Breast epithelium (tissue), 4 donors: ENCODE data around the gene CEP164. TPM values are rescaled to one million over a fixed set of nuclear protein-coding genes. Genes with fewer than 3 reads are reported as not detected.

Experiments
- DNase-seq, 2 donors: peaks; one replicate each; pipeline ENCODE4 v3.0.0-alpha.2; 2019; ENCODE audit warnings: low spot score in 2 of 2
- H3K27ac ChIP-seq, 2 donors: fragments of 200-600 bp; sonication (generic) in 1 of 2; one replicate each; pipeline ENCODE4 v1.5.1; 2016 to 2019; ENCODE audit warnings: mild to moderate bottlenecking in 1 of 2
- H3K27me3 ChIP-seq, 2 donors: fragments of 200-600 bp; sonication (generic) in 1 of 2; one replicate each; pipeline versions ENCODE4 v1.5.1 to v1.6.0; 2017 to 2019; ENCODE audit warnings: control low read depth in 1 of 2, mild to moderate bottlenecking in 1 of 2
- H3K36me3 ChIP-seq: fragments of 200-600 bp; one replicate; pipeline ENCODE4 v1.5.1; 2019
- H3K4me1 ChIP-seq, 2 donors: fragments of 200-600 bp; sonication (generic); one replicate each; pipeline ENCODE4 v1.5.1; 2016 to 2019; ENCODE audit warnings: control low read depth in 1 of 2
- H3K4me3 ChIP-seq, 3 donors: fragments of 200-600 bp; sonication (generic); 1 replicate in 2 of 3; 2 replicates in 1 of 3; pipeline ENCODE4 v1.5.1; 2016 to 2019; ENCODE audit warnings: mild to moderate bottlenecking in 3 of 3, moderate library complexity in 2 of 3
- H3K9me3 ChIP-seq, 2 donors: fragments of 200-600 bp; sonication (generic) in 1 of 2; one replicate each; pipeline ENCODE4 v1.5.1; 2016 to 2019; ENCODE audit warnings: control low read depth in 1 of 2
- POLR2A ChIP-seq: fragments of 450-650 bp; IDR thresholded peaks from one replicate; pipeline ENCODE4 v1.6.1; 2016; ENCODE audit warnings: antibody characterized with exemption, mild to moderate bottlenecking, moderate library complexity
- POLR2AphosphoS5 ChIP-seq, 3 donors: sonication (generic); formaldehyde crosslinking; IDR thresholded peaks; one replicate each; pipeline ENCODE4 v1.6.1; 2017; ENCODE audit warnings: antibody characterized with exemption in 3 of 3
- intact Hi-C: fragments of 100-400 bp; cut with DNase I; formaldehyde crosslinking; loops from one replicate; pipeline ENCODE4 v1.15.1; 2023; ENCODE audit warnings: low total_unique reads
- total RNA-seq, 3 donors: library from RNA; depleted of rRNA; stranded (reverse); fragments of >200 nt; gene quantifications; one replicate each; pipeline ENCODE4 v1.1.0, GENCODE V29; 2016
- TF ChIP-seq, protein P1 (sequence below), 3 donors: fragments of 450-650 bp; IDR thresholded peaks; one replicate each; pipeline ENCODE4 v1.5.1; 2016 to 2017; ENCODE audit warnings: antibody characterized with exemption in 3 of 3, mild to moderate bottlenecking in 3 of 3, moderate library complexity in 3 of 3

Gene CEP164
- total RNA-seq, 3 donors from 2014 or later: 14.9 to 32.6 (median 20.3) TPM

DNA sequence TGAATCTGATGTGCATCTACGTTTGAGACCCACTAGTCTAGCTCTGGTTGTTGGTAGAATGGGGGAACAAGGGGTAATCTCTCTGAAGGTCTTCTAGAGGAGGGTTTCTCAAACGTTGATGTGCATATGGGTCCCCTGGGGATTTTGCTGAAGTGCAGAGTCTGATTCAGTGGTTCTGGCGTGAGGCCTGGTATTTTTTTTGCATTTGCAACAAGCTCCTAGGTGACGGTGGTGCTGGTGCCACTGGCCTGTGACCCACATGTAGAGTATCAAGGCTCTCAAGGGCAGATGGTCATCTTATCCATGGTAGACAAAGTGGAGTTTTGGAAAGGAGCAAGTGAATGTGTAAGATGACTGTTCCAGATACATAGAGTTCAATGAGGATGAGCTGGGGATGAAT lies 97.1 kb downstream of the CEP164 start:
- H3K4me1 ChIP-seq: no peaks in the 10 kb centered on the region
- DNase-seq: no peak
- TF ChIP-seq, protein P1, sequence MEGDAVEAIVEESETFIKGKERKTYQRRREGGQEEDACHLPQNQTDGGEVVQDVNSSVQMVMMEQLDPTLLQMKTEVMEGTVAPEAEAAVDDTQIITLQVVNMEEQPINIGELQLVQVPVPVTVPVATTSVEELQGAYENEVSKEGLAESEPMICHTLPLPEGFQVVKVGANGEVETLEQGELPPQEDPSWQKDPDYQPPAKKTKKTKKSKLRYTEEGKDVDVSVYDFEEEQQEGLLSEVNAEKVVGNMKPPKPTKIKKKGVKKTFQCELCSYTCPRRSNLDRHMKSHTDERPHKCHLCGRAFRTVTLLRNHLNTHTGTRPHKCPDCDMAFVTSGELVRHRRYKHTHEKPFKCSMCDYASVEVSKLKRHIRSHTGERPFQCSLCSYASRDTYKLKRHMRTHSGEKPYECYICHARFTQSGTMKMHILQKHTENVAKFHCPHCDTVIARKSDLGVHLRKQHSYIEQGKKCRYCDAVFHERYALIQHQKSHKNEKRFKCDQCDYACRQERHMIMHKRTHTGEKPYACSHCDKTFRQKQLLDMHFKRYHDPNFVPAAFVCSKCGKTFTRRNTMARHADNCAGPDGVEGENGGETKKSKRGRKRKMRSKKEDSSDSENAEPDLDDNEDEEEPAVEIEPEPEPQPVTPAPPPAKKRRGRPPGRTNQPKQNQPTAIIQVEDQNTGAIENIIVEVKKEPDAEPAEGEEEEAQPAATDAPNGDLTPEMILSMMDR (IDR thresholded peaks at IDR 0.05): no peak
- TF ChIP-seq POLR2A (no peak), POLR2AphosphoS5 (IDR thresholded peaks at IDR 0.05) (no peak)
- H3K4me3 ChIP-seq: no peak overlapping the region
- intact Hi-C loops: loop anchor here (10.0 kb wide), 1 partner anchor 380 kb away; no protein-coding TSS in a partner anchor
- no peaks in the 10 kb centered on the region for H3K9me3 ChIP-seq
- H3K36me3 ChIP-seq: no peaks in the 10 kb centered on the region
- H3K27me3 ChIP-seq: no peaks in the 10 kb centered on the region
- no peak overlapping the region for H3K27ac ChIP-seq

DNA sequence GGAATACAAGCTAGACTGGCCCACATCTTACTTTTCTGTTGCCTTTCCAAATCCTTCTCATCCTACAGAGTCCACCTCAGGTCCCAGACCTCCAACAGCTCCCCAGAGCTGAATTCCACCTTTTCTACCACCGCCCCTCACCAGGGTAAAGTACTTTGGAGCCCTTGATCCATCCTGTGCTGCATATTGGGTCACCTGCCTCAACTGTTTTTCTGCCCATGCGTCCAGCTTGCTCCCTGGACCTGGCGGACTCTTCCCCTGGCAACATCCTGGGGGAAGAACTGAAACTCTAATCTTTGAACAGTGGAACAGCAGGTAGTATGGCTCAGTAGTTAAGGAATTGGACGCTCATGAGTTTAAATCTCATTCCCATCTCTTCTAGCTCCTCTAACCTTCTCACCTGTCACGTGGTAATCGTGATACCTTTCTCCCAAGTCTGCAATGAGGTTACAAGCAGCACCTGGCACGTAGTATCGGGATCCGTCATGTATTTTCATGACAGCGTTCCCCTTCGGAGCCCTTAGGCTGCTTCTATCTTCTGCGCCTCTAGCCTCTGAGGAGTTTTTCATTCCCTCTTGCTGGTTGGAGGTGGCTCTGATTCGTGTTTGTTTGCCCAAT lies 98.1 kb downstream of the CEP164 start:
- H3K4me3 ChIP-seq: no peak overlapping the region
- no peaks in the 10 kb centered on the region for H3K36me3 ChIP-seq
- H3K27me3 ChIP-seq: no peaks in the 10 kb centered on the region
- intact Hi-C loops: loop anchor here (10.0 kb wide), 1 partner anchor 379 kb away; no protein-coding TSS in a partner anchor
- TF ChIP-seq POLR2AphosphoS5 (IDR thresholded peaks at IDR 0.05) (no peak), POLR2A (no peak)
- TF ChIP-seq, protein P1 (IDR thresholded peaks at IDR 0.05): no peak
- H3K27ac ChIP-seq: no peak overlapping the region
- no peak for DNase-seq
- no peaks in the 10 kb centered on the region for H3K9me3 ChIP-seq
- H3K4me1 ChIP-seq: no peaks in the 10 kb centered on the region

DNA sequence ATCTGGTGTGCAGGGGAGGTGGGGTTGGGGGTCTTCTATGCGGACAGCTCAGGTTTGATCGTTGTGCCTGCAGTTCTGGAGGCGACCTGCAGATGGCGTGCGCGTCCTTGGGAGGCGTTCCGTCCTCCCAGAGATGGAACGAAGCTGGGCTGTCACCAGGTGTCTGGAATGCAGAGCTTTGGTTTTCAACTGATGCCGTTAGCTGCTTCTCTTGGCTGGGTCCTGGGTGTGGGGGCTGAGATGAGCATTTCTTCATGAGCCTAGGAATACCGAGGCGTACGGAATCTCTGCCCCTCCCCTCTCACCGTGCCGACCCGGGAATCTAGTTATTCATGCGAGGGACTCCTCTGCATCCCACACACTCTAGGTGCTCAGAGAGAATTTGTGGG lies 98.6 kb downstream of the CEP164 start:
- intact Hi-C loops: loop anchor here (10.0 kb wide), 1 partner anchor 379 kb away; no protein-coding TSS in a partner anchor
- no peaks in the 10 kb centered on the region for H3K9me3 ChIP-seq
- peak; percentile 35 to 74 for DNase-seq

DNA sequence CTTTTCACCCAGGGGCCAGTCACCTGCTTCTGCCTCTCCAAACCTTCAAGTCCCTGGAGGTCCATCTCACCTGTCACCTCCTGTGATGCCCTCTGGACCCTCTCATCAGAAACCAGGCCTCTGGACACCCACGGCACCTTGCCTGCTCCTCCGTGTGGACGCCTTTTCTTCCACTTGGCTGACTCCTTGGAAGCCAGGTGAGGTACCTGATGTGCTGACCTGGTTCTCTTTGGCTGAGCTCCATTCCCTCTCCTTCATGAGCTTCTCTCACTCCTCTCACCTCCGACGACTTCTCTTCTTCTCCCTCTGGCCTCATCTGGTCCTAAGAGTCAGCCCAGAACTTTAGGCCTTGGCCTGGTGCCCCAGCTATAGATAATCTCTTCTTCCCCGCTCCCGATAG lies 99.3 kb downstream of the CEP164 start:
- Histone ChIP-seq H3K36me3 (no peaks in the 10 kb centered on the region), H3K27ac (no peak overlapping the region), H3K9me3 (no peaks in the 10 kb centered on the region), H3K27me3 (no peaks in the 10 kb centered on the region), H3K4me3 (no peak overlapping the region), H3K4me1 (no peaks in the 10 kb centered on the region)
- TF ChIP-seq, protein P1 (IDR thresholded peaks at IDR 0.05): no peak
- no peak for TF ChIP-seq POLR2AphosphoS5 (IDR thresholded peaks at IDR 0.05)
- no peak for TF ChIP-seq POLR2A
- DNase-seq: no peak
- intact Hi-C loops: loop anchor here (10.0 kb wide), 1 partner anchor 378 kb away; no protein-coding TSS in a partner anchor

More for the DNA sequence above, 98.6 kb downstream of the CEP164 start:
- no peaks in the 10 kb centered on the region for H3K36me3 ChIP-seq
- no peak overlapping the region for H3K27ac ChIP-seq
- no peaks in the 10 kb centered on the region for H3K27me3 ChIP-seq
- TF ChIP-seq, protein P1 (IDR thresholded peaks at IDR 0.05): peak; percentile 89 to 93 (median 91)
- TF ChIP-seq POLR2A (no peak), POLR2AphosphoS5 (IDR thresholded peaks at IDR 0.05) (no peak)
- H3K4me3 ChIP-seq: no peak overlapping the region
- no peaks in the 10 kb centered on the region for H3K4me1 ChIP-seq

DNA sequence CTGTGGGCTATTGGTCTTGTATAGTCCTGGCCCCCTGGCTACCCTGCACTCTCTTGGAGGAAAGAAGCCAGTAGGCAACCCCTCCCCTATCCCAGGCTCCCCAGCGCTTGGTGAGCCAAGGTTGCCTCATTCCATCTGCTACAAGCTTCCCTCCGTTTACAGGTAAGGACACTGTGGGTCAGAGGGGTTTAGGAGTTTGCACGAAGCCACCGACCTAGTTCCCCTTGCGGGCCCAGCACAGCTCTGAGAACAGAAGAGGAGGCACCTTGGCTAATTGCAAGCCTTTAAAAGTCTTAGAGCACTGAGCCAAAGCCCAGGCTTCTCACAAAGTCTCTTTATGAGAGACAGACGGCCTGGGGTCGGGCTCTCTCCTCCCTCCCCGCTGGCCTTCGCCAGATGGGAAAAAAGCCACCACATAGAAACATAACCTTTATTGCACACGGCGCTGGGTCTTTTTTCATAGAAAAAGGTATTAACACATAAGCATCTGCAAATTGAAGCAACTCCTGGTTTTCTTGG lies 99.8 kb downstream of the CEP164 start:
- Histone ChIP-seq H3K27ac (no peak overlapping the region), H3K27me3 (no peaks in the 10 kb centered on the region), H3K9me3 (no peaks in the 10 kb centered on the region), H3K4me3 (no peak overlapping the region), H3K4me1 (no peaks in the 10 kb centered on the region), H3K36me3 (no peaks in the 10 kb centered on the region)
- intact Hi-C loops: loop anchor here (10.0 kb wide), 1 partner anchor 377 kb away; no protein-coding TSS in a partner anchor
- no peak for DNase-seq
- no peak for TF ChIP-seq POLR2A
- TF ChIP-seq, protein P1 (IDR thresholded peaks at IDR 0.05): no peak
- TF ChIP-seq POLR2AphosphoS5 (IDR thresholded peaks at IDR 0.05): no peak
